GM06990 (cell line): ENCODE measurements around the gene RNF167.

Experiments
- DNase-seq: peaks from one replicate; pipeline ENCODE4 v3.0.0-alpha.2; 2011; ENCODE audit not compliant: insufficient read length; ENCODE audit errors: extremely low read depth
- H3K27me3 ChIP-seq: replicated peaks from 2 replicates; pipeline ENCODE4 v1.6.0; 2011; ENCODE audit warnings: low read length; ENCODE audit not compliant: control insufficient read depth, insufficient read depth
- H3K36me3 ChIP-seq: 2 replicates; pipeline ENCODE4 v1.5.1; 2011; ENCODE audit warnings: low read length; ENCODE audit not compliant: control insufficient read depth, insufficient read depth
- H3K4me3 ChIP-seq: replicated peaks from 2 replicates; pipeline ENCODE4 v1.5.1; 2011; ENCODE audit warnings: low read depth, mild to moderate bottlenecking, control low read depth, low read length
- CTCF ChIP-seq: IDR thresholded peaks from 2 replicates; pipeline ENCODE4 v1.5.1; 2011; ENCODE audit warnings: low read length, control low read depth, mild to moderate bottlenecking, inconsistent platforms; ENCODE audit not compliant: insufficient read depth, poor library complexity, severe bottlenecking

RNF167 gene

GRCh38 chr17:4928881-4929280 lies 11.2 kb upstream of the RNF167 start:
- DNase-seq: no peak
- Histone ChIP-seq H3K27me3 (no peaks in the 10 kb centered on the region), H3K4me3 (no peak overlapping the region), H3K36me3 (peaks cover 3% of the 10 kb centered on the region)
- TF ChIP-seq CTCF: no peak

GRCh38 chr17:4931963-4932362 lies 8.1 kb upstream of the RNF167 start, which contains the start of gene GP1BA:
GP1BA (plus strand) TSS chr17:4932277; CDS start chr17:4932605, 328 bp downstream.
- H3K27me3 ChIP-seq: no peaks in the 10 kb centered on the region
- no peak within 1 kb of the TSS for H3K4me3 ChIP-seq
- TF ChIP-seq CTCF: no peak

GRCh38 chr17:4932756-4933155 lies 7.3 kb upstream of the RNF167 start:
- DNase-seq: no peak
- peaks cover 16% of the 10 kb centered on the region for H3K36me3 ChIP-seq
- H3K4me3 ChIP-seq: no peak overlapping the region
- H3K27me3 ChIP-seq: no peaks in the 10 kb centered on the region
- TF ChIP-seq CTCF: no peak

More at GRCh38 chr17:4931963-4932362, 8.1 kb upstream of the RNF167 start, which contains the start of gene GP1BA:
- peaks cover 12% of the 10 kb centered on the region for H3K36me3 ChIP-seq
- DNase-seq: no peak

- H3K36me3 ChIP-seq: peaks cover 22% of the 10 kb centered on the region
Observed at GRCh38 chr17:4933646-4934045, 6.4 kb upstream of the RNF167 start.

GRCh38 chr17:4934173-4934979 lies 5.7 kb upstream of the RNF167 start:
- TF ChIP-seq CTCF: peak; percentile 15
- DNase-seq: peak; percentile 59
- H3K36me3 ChIP-seq: peaks cover 22% of the 10 kb centered on the region
- no peaks in the 10 kb centered on the region for H3K27me3 ChIP-seq
- no peak overlapping the region for H3K4me3 ChIP-seq

More at GRCh38 chr17:4933646-4934045, 6.4 kb upstream of the RNF167 start:
- no peak for DNase-seq
- no peak for TF ChIP-seq CTCF
- Histone ChIP-seq H3K27me3 (no peaks in the 10 kb centered on the region), H3K4me3 (no peak overlapping the region)
